Measurements from ENCODE around the gene STAP2.

Gene STAP2

DNA sequence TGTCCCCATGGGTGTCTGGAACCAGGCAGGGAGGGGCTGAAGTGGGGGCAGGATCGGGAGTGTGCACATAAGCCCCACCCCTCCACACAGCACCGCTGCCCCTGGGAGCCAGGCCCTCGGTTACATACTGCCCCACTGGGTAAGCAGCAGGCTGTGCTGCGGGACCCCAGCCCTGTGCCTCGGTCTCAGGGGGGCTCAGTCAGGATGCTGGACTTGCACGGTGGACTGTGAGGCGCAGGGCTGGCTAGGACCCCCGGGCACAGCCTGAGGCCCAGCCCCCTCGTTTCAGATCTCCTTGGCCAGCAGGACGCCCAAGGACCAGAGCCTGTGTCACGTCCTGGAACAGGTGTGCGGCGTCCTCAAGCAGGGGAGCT lies 21.0 kb upstream of the STAP2 start:
- no peak overlapping the region for H3K4me3 ChIP-seq (ENCODE audit: low read depth, low read length, poor library complexity, severe bottlenecking)
- no peaks in the 10 kb centered on the region for H3F3A ChIP-seq (ENCODE audit: insufficient read depth, low read length)
- TF ChIP-seq EZH2 (IDR thresholded peaks at IDR 0.05; ENCODE audit: borderline replicate concordance, low read length) (no peak), CTCF (IDR thresholded peaks at IDR 0.05; ENCODE audit: low read length) (no peak)
- H3K79me2 ChIP-seq (ENCODE audit: insufficient read depth, low read length), result no peaks in the 10 kb centered on the region
- no peak overlapping the region for H3K27ac ChIP-seq (ENCODE audit: low read depth, low read length, poor library complexity, severe bottlenecking)
- peaks cover 48% of the 10 kb centered on the region for H3K36me3 ChIP-seq (ENCODE audit: insufficient read depth, low read length)
- no peaks in the 10 kb centered on the region for H4K20me1 ChIP-seq (ENCODE audit: insufficient read depth, low read length)
- no peak overlapping the region for H2AFZ ChIP-seq (ENCODE audit: low read length)
- H3K27me3 ChIP-seq (ENCODE audit: insufficient read depth, low read length), result no peaks in the 10 kb centered on the region
- H3K4me1 ChIP-seq (ENCODE audit: insufficient read depth, low read length, severe bottlenecking), result no peaks in the 10 kb centered on the region
- no peaks in the 10 kb centered on the region for H3K9me2 ChIP-seq (ENCODE audit: low read depth, low read length)
- no peak overlapping the region for H3K4me2 ChIP-seq (ENCODE audit: low read length)
- H3K9me3 ChIP-seq (ENCODE audit: low read length), result no peaks in the 10 kb centered on the region
- H3K9ac ChIP-seq (ENCODE audit: low read length), result no peak overlapping the region

GRCh38 chr19:4358709-4359626 lies 20.3 kb upstream of the STAP2 start:
- H3K9ac ChIP-seq (ENCODE audit: low read length), result no peak overlapping the region
- H3K27ac ChIP-seq (ENCODE audit: low read depth, low read length, poor library complexity, severe bottlenecking), result no peak overlapping the region
- H2AFZ ChIP-seq (ENCODE audit: low read length), result no peak overlapping the region
- H3K4me2 ChIP-seq (ENCODE audit: low read length), result no peak overlapping the region
- no peaks in the 10 kb centered on the region for H3K79me2 ChIP-seq (ENCODE audit: insufficient read depth, low read length)
- H3K4me1 ChIP-seq (ENCODE audit: insufficient read depth, low read length, severe bottlenecking), result no peaks in the 10 kb centered on the region
- no peaks in the 10 kb centered on the region for H3K9me2 ChIP-seq (ENCODE audit: low read depth, low read length)
- H3K27me3 ChIP-seq (ENCODE audit: insufficient read depth, low read length), result no peaks in the 10 kb centered on the region
- no peaks in the 10 kb centered on the region for H4K20me1 ChIP-seq (ENCODE audit: insufficient read depth, low read length)
- TF ChIP-seq CTCF (IDR thresholded peaks at IDR 0.05; ENCODE audit: low read length), result no peak
- no peak for TF ChIP-seq EZH2 (IDR thresholded peaks at IDR 0.05; ENCODE audit: borderline replicate concordance, low read length)
- no peak overlapping the region for H3K4me3 ChIP-seq (ENCODE audit: low read depth, low read length, poor library complexity, severe bottlenecking)
- H3K36me3 ChIP-seq (ENCODE audit: insufficient read depth, low read length), result peaks cover 47% of the 10 kb centered on the region
- H3F3A ChIP-seq (ENCODE audit: insufficient read depth, low read length), result no peaks in the 10 kb centered on the region
- H3K9me3 ChIP-seq (ENCODE audit: low read length), result no peaks in the 10 kb centered on the region

GRCh38 chr19:4357921-4358326 lies 19.3 kb upstream of the STAP2 start:
- Histone ChIP-seq H3K9me3 (ENCODE audit: low read length) (no peaks in the 10 kb centered on the region), H3K27ac (ENCODE audit: low read depth, low read length, poor library complexity, severe bottlenecking) (no peak overlapping the region), H3K27me3 (ENCODE audit: insufficient read depth, low read length) (no peaks in the 10 kb centered on the region), H2AFZ (ENCODE audit: low read length) (no peak overlapping the region), H4K20me1 (ENCODE audit: insufficient read depth, low read length) (no peaks in the 10 kb centered on the region), H3F3A (ENCODE audit: insufficient read depth, low read length) (no peaks in the 10 kb centered on the region), H3K79me2 (ENCODE audit: insufficient read depth, low read length) (no peaks in the 10 kb centered on the region), H3K36me3 (ENCODE audit: insufficient read depth, low read length) (peaks cover 41% of the 10 kb centered on the region), H3K9ac (ENCODE audit: low read length) (no peak overlapping the region), H3K9me2 (ENCODE audit: low read depth, low read length) (no peaks in the 10 kb centered on the region), H3K4me2 (ENCODE audit: low read length) (no peak overlapping the region), H3K4me3 (ENCODE audit: low read depth, low read length, poor library complexity, severe bottlenecking) (no peak overlapping the region), H3K4me1 (ENCODE audit: insufficient read depth, low read length, severe bottlenecking) (no peaks in the 10 kb centered on the region)
- no peak for TF ChIP-seq CTCF (IDR thresholded peaks at IDR 0.05; ENCODE audit: low read length)
- no peak for TF ChIP-seq EZH2 (IDR thresholded peaks at IDR 0.05; ENCODE audit: borderline replicate concordance, low read length)
